ENCODE data around the gene OSM.

The OSM gene

DNA sequence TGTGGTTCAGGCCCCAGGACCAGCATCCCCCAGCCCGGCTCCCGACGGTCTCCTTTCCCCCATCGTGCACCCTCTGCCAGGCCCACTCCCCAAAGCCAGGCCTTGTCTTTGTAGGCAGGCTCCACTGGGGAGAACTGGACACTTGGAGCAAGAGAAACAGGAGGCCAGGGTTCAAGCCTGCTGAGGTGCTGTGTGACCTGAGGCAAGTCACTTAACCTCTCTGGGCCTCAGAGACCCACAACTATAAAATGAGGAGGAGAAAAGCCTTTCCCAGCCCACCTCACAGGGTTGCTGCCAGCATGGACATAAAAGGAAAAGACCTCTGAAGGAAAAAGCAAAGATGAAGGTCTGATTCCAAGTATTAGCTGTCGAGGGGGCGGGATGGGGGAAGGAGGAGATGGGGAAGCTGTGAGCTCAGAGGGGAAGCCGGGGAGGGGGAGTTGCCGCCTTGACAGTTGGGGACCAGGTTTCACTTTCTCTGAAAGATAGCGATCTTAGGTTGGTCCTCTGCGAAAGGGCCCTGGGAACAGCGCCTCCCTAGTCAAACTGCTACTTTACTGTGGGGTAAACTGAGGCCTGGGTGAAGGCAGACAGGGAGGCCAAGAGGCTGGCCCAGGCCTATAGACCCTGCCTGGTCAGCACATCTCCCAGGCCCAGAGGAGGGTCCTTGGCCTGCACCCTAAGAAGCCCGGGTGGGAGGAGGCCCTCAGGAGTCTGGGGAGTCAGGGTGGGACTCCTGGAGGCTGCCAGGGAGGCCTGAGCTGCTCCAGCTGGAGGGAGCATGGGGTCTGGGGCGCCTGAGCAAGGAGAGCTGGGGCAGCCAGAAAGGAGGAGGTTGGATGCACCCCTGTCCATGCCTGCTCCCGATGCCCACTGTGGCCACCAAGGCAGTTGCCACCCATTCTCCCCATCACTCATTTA is 991 bp upstream of the OSM start:
- no peak for TF ChIP-seq EZH2 (IDR thresholded peaks at IDR 0.05; ENCODE audit: borderline replicate concordance, low read length)
- TF ChIP-seq, protein P1, sequence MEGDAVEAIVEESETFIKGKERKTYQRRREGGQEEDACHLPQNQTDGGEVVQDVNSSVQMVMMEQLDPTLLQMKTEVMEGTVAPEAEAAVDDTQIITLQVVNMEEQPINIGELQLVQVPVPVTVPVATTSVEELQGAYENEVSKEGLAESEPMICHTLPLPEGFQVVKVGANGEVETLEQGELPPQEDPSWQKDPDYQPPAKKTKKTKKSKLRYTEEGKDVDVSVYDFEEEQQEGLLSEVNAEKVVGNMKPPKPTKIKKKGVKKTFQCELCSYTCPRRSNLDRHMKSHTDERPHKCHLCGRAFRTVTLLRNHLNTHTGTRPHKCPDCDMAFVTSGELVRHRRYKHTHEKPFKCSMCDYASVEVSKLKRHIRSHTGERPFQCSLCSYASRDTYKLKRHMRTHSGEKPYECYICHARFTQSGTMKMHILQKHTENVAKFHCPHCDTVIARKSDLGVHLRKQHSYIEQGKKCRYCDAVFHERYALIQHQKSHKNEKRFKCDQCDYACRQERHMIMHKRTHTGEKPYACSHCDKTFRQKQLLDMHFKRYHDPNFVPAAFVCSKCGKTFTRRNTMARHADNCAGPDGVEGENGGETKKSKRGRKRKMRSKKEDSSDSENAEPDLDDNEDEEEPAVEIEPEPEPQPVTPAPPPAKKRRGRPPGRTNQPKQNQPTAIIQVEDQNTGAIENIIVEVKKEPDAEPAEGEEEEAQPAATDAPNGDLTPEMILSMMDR (IDR thresholded peaks at IDR 0.05; ENCODE audit: low read length), result no peak
- H3K27ac ChIP-seq (ENCODE audit: low read depth, low read length, poor library complexity, severe bottlenecking), result no peak overlapping the region
- no peak overlapping the region for H3K4me3 ChIP-seq (ENCODE audit: low read depth, low read length, poor library complexity, severe bottlenecking)
- no peak overlapping the region for H3K9ac ChIP-seq (ENCODE audit: low read length)
- peak overlapping the region; percentile 81; the same call in 1 of the 2 replicates for H3K4me2 ChIP-seq (ENCODE audit: low read length)
- no peaks in the 10 kb centered on the region for H3K9me3 ChIP-seq (ENCODE audit: low read length)
- no peaks in the 10 kb centered on the region for H3K79me2 ChIP-seq (ENCODE audit: insufficient read depth, low read length)
- H4K20me1 ChIP-seq (ENCODE audit: insufficient read depth, low read length), result no peaks in the 10 kb centered on the region
- H3F3A ChIP-seq (ENCODE audit: insufficient read depth, low read length), result no peaks in the 10 kb centered on the region
- no peak overlapping the region for H2AFZ ChIP-seq (ENCODE audit: low read length)
- H3K27me3 ChIP-seq (ENCODE audit: insufficient read depth, low read length), result no peaks in the 10 kb centered on the region
- H3K36me3 ChIP-seq (ENCODE audit: insufficient read depth, low read length), result no peaks in the 10 kb centered on the region
- no peaks in the 10 kb centered on the region for H3K9me2 ChIP-seq (ENCODE audit: low read depth, low read length)
- peaks cover 17% of the 10 kb centered on the region for H3K4me1 ChIP-seq (ENCODE audit: insufficient read depth, low read length, severe bottlenecking)

DNA sequence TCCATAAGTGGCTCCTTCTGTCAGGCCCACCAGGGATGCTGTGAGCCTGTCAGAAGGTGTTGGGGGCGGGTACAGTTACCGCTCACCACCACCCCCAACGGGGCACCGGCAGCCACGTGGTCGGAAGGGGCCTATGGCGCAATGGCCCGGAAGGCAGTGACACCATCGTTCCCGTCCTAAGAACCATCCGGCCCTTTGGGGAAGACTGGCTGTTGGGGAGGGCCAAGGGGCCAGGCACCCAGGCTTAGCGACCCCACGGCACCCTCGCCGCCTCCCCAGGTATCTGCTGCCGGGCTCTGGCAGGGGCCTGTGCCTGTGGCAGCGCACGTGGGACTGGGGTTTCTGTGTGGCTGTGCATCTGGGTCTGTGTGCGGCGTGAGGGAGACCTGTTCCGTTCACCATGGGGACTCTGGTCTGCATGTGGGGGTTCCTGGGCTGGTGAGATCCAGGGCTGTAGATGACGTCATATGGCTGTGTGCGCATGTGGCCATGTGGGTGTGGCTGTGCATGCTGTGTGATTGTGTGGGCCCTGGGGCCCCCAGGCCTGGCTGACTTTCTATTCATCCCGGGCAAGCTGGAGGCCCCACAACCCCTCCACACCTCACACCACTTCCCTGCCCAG is 717 bp downstream of the OSM start:
- Histone ChIP-seq H3K27ac (ENCODE audit: low read depth, low read length, poor library complexity, severe bottlenecking) (no peak overlapping the region), H3F3A (ENCODE audit: insufficient read depth, low read length) (no peaks in the 10 kb centered on the region), H3K9ac (ENCODE audit: low read length) (peak overlapping the region; percentile 73), H3K9me3 (ENCODE audit: low read length) (no peaks in the 10 kb centered on the region), H3K79me2 (ENCODE audit: insufficient read depth, low read length) (no peaks in the 10 kb centered on the region), H2AFZ (ENCODE audit: low read length) (no peak overlapping the region), H3K27me3 (ENCODE audit: insufficient read depth, low read length) (no peaks in the 10 kb centered on the region), H3K4me1 (ENCODE audit: insufficient read depth, low read length, severe bottlenecking) (peaks cover 17% of the 10 kb centered on the region), H3K4me3 (ENCODE audit: low read depth, low read length, poor library complexity, severe bottlenecking) (peak overlapping the region; percentile 65), H3K9me2 (ENCODE audit: low read depth, low read length) (no peaks in the 10 kb centered on the region), H3K36me3 (ENCODE audit: insufficient read depth, low read length) (no peaks in the 10 kb centered on the region), H3K4me2 (ENCODE audit: low read length) (peak overlapping the region; percentile 81), H4K20me1 (ENCODE audit: insufficient read depth, low read length) (no peaks in the 10 kb centered on the region)
- TF ChIP-seq, protein P1 (IDR thresholded peaks at IDR 0.05; ENCODE audit: low read length), result no peak
- no peak for TF ChIP-seq EZH2 (IDR thresholded peaks at IDR 0.05; ENCODE audit: borderline replicate concordance, low read length)

DNA sequence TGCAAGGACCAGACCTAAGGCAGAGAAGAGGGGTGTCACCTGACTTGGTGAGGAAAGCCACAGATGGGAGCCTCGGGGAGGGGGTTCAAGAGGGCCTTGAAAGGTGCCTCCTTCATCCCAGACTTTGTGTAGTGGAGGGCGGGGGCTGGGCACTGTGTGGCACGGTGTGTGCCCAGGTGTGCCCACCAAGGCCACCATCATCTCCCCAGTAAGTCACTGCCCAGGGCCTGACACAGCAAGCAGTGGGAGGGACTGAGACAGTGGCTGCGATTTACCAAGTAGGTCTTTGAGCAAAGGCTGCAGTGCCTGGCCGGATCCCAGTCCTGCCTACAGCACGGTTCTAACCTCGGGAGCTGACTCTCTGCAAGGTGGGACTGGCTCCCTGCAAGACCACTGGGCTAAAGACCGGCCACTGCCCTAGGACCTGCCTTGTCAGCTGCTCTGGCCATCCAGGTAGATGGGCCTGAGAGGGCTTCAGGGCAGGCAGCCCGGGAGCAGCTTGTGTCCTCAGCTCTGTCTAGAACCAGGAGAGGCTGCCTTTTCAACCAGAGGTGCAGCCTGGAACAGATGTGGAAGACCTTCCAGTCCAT is 1.4 kb downstream of the OSM start:
- TF ChIP-seq, protein P1 (IDR thresholded peaks at IDR 0.05; ENCODE audit: low read length), result no peak
- TF ChIP-seq EZH2 (IDR thresholded peaks at IDR 0.05; ENCODE audit: borderline replicate concordance, low read length), result no peak
- H3K27ac ChIP-seq (ENCODE audit: low read depth, low read length, poor library complexity, severe bottlenecking), result no peak overlapping the region
- no peaks in the 10 kb centered on the region for H3K27me3 ChIP-seq (ENCODE audit: insufficient read depth, low read length)
- no peak overlapping the region for H3K9ac ChIP-seq (ENCODE audit: low read length)
- H3K4me3 ChIP-seq (ENCODE audit: low read depth, low read length, poor library complexity, severe bottlenecking), result no peak overlapping the region
- H3K4me2 ChIP-seq (ENCODE audit: low read length), result no peak overlapping the region
- H4K20me1 ChIP-seq (ENCODE audit: insufficient read depth, low read length), result no peaks in the 10 kb centered on the region
- peaks cover 17% of the 10 kb centered on the region for H3K4me1 ChIP-seq (ENCODE audit: insufficient read depth, low read length, severe bottlenecking)
- no peaks in the 10 kb centered on the region for H3F3A ChIP-seq (ENCODE audit: insufficient read depth, low read length)
- H2AFZ ChIP-seq (ENCODE audit: low read length), result no peak overlapping the region
- no peaks in the 10 kb centered on the region for H3K79me2 ChIP-seq (ENCODE audit: insufficient read depth, low read length)
- no peaks in the 10 kb centered on the region for H3K9me2 ChIP-seq (ENCODE audit: low read depth, low read length)
- H3K9me3 ChIP-seq (ENCODE audit: low read length), result no peaks in the 10 kb centered on the region
- no peaks in the 10 kb centered on the region for H3K36me3 ChIP-seq (ENCODE audit: insufficient read depth, low read length)
